HepG2 (cell line): Measurements from ENCODE around the gene TSNAX. TPM values are rescaled to one million over a fixed set of nuclear protein-coding genes. Genes with fewer than 3 reads are reported as not detected.

Source experiments
- ADNP ChIP-seq: sonication (generic); formaldehyde crosslinking; IDR thresholded peaks from 2 replicates; pipeline ENCODE4 v1.4.0; 2020; ENCODE audit warnings: missing genetic modification reagents
- ATF6 ChIP-seq: sonication (generic); formaldehyde crosslinking; conservative IDR thresholded peaks from 2 replicates; pipeline ENCODE4 v1.4.0; 2020; ENCODE audit warnings: missing genetic modification reagents
- BRD4 ChIP-seq: sonication (generic); formaldehyde crosslinking; IDR thresholded peaks from 2 replicates; pipeline ENCODE4 v1.4.0; 2020; ENCODE audit warnings: missing genetic modification reagents
- CHD4 ChIP-seq: fragments of 200-600 bp; sonication (generic); IDR thresholded peaks from 2 replicates; pipeline ENCODE4 v1.7.0; 2017; ENCODE audit warnings: mild to moderate bottlenecking, low read length, borderline replicate concordance
- FOXK2 ChIP-seq: fragments of 450-650 bp; IDR thresholded peaks from 2 replicates; pipeline ENCODE4 v1.6.1; 2016
- HMG20A ChIP-seq: IDR thresholded peaks from 2 replicates; pipeline ENCODE4 v1.6.1; 2016; ENCODE audit warnings: borderline replicate concordance
- KLF6 ChIP-seq: IDR thresholded peaks from 2 replicates; pipeline ENCODE4 v1.8.0; 2016; ENCODE audit warnings: missing biosample characterization, missing genetic modification reagents
- MAF1 ChIP-seq: sonication (generic); formaldehyde crosslinking; IDR thresholded peaks from 2 replicates; pipeline ENCODE4 v1.5.0; 2020; ENCODE audit warnings: missing genetic modification reagents, borderline replicate concordance
- PATZ1 ChIP-seq: sonication (generic); formaldehyde crosslinking; IDR thresholded peaks from 2 replicates; pipeline ENCODE4 v1.4.0; 2020; ENCODE audit warnings: missing genetic modification reagents
- U2AF2 ChIP-seq: fragments of 200-400 bp; formaldehyde crosslinking; IDR thresholded peaks from 2 replicates; pipeline ENCODE4 v1.6.1; 2017; ENCODE audit warnings: low read depth, mild to moderate bottlenecking, low read length
- ZBED4 ChIP-seq: sonication (generic); formaldehyde crosslinking; IDR thresholded peaks from 2 replicates; pipeline ENCODE4 v1.4.0; 2020; ENCODE audit warnings: missing genetic modification reagents, borderline replicate concordance
- ZNF20 ChIP-seq: sonication (generic); formaldehyde crosslinking; IDR thresholded peaks from 2 replicates; pipeline ENCODE4 v1.4.0; 2020; ENCODE audit warnings: mild to moderate bottlenecking, moderate library complexity, missing genetic modification reagents
- polyA plus RNA-seq, 8 experiments: library from polyadenylated mRNA; depleted of rRNA in 3 of 8; stranded (reverse) in 7 of 8; unstranded in 1 of 8; fragments of >200 nt; fragmentation: Illumina TruSeq in 4 of 8; extraction: Trizol in 4 of 8; gene quantifications; 2 replicates each; pipeline versions ENCODE4 v1.2.1 to v1.2.3, GENCODE V29; 2011 to 2016; ENCODE audit warnings: low read depth in 4 of 8, missing spikeins in 1 of 8, mixed read lengths in 1 of 8; ENCODE audit not compliant: insufficient read depth in 1 of 8
- total RNA-seq, 5 experiments: library from RNA; depleted of rRNA; stranded (reverse); fragments of >200 nt; fragmentation: Illumina TruSeq; extraction: Trizol; gene quantifications; 2 replicates each; pipeline ENCODE4 v1.2.3, GENCODE V29; 2016; ENCODE audit warnings: low read depth in 1 of 5
- TF ChIP-seq, protein P1 (sequence below): sonication (generic); formaldehyde crosslinking; IDR thresholded peaks from 2 replicates; pipeline ENCODE4 v1.4.0; 2020; ENCODE audit warnings: missing genetic modification reagents

The TSNAX gene
- total and polyA plus RNA-seq, 2 of the 13 experiments (the other 11 are each of a cell fraction or from before 2014, with no cell fraction given): 13.2 to 46.2 TPM

GRCh38 chr1:231528172-231529029, at the start of gene TSNAX (continued):
- no peak for TF ChIP-seq ZBED4 (CRISPR knock-in tag)
- peak; percentile 43; the same call in 1 of the 2 replicates for TF ChIP-seq FOXK2
- peak; percentile 64; the same call in 1 of the 2 replicates for TF ChIP-seq BRD4
- no peak for TF ChIP-seq ATF6 (CRISPR knock-in tag)
- TF ChIP-seq HMG20A (CRISPR knock-in tag): no peak
- TF ChIP-seq U2AF2: no peak
- peak; percentile 38; the same call in 1 of the 2 replicates for TF ChIP-seq PATZ1 (CRISPR knock-in tag)
- TF ChIP-seq KLF6: no peak
- no peak for TF ChIP-seq CHD4
- TF ChIP-seq ADNP (CRISPR knock-in tag): no peak
- TF ChIP-seq, protein P1, sequence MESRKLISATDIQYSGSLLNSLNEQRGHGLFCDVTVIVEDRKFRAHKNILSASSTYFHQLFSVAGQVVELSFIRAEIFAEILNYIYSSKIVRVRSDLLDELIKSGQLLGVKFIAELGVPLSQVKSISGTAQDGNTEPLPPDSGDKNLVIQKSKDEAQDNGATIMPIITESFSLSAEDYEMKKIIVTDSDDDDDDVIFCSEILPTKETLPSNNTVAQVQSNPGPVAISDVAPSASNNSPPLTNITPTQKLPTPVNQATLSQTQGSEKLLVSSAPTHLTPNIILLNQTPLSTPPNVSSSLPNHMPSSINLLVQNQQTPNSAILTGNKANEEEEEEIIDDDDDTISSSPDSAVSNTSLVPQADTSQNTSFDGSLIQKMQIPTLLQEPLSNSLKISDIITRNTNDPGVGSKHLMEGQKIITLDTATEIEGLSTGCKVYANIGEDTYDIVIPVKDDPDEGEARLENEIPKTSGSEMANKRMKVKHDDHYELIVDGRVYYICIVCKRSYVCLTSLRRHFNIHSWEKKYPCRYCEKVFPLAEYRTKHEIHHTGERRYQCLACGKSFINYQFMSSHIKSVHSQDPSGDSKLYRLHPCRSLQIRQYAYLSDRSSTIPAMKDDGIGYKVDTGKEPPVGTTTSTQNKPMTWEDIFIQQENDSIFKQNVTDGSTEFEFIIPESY (CRISPR knock-in tag): 0 out of 2 replicates have a peak, but pooled peaks have one; percentile 20
- peak; percentile 74; the same call in 1 of the 2 replicates for TF ChIP-seq MAF1 (CRISPR knock-in tag)
- TF ChIP-seq ZNF20 (CRISPR knock-in tag): no peak
